ENCODE measurements around the gene TACC2.
"Not testable (repeated sequence)": the region's sequence is repeated elsewhere in the genome, so short reads cannot be mapped to it uniquely, and the experiment has no call there.

Gene TACC2

DNA sequence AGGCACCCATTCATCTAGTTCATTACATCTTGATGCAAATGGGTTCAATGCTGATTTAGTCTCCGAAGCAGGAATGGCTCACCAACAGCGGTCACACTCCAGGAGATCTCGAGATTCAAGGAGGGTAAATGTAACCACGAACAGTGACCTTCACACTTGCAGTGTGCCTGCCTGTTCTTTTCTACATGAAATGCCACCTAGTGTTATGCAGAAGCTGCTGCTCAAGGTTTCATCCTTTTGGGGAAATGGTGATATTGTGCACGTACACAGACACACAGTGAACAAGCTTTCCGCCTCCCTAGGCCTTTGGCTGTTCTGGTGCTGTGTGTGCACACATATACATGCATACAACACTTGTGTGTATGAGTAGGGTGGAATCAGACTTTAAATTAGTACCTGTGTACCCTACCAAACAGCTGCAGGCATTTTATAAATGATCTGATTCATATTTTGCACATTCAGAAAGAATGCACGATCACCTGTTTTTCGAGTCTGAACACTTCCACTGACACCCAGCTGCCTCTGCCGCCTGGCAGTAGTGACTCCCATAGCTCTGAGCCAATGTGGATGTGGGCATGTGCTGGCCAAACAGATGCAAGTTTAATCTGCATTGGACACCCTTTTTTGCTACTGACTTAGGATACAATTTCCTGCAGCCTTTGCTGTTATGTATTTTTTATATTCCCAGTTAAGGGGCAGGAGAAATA, 100.5 kb downstream of the TACC2 start:
- DNase-seq (ENCODE audit: low spot score): no peak

DNA sequence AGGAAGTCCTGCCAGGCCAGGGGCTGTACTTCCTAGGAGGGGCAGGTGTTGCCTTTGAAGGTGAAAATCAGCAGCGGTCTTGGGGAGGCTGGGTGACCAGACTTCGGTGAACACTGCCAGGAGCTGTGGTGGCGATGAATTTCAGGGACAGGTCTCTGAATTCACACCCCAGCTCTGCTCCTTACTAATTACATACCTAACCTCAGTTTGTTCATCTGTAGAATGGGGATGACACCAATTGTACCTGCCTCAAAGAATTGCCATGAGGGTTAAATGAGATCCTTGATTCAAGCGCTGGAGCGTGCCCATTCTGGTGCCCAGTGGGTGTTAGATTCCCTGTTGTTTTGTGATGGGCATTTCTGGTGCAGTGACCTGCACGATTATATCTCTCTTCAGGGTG, 102.8 kb downstream of the TACC2 start:
- DNase-seq (ENCODE audit: low spot score): no peak

DNA sequence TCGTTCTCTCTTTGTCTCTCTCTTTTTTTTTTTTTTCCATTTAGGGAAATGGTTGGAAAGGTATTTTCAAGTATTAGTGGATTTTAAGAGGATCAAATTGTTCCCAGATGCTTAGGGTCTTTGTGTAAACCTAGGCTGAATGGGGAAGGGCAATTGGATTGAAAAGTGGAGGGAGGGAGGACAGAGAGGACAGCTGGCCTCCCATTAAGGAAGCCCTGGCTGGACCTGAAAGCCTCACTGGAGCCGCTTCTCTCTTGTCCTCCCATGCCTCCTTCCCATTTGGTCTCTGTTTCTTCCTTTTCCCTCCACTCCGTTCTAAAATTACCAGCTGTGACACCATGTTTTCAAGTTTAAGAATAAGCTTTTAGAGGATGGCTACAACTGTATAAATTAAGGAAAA, 104.1 kb downstream of the TACC2 start:
- no peak for DNase-seq (ENCODE audit: low spot score)

DNA sequence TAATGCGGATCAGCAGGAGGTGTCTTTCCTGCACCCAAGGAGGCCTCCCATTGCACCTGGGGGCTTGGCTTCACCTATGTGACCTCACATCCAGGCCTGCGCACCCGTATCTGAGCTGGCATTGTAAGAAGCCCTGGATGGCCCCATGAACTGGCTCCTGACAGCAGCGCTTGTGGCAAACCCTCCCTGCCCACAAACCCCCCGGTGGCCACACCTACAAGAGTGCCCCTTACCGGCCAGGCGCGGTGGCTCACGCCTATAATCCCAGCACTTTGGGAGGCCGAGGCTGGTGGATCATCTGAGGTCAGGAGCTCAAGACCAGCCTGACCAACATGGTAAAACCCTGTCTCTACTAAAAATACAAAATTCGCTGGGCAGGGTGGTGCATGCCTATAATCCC, 107.2 kb downstream of the TACC2 start:
- DNase-seq (ENCODE audit: low spot score): not testable (repeated sequence)

DNA sequence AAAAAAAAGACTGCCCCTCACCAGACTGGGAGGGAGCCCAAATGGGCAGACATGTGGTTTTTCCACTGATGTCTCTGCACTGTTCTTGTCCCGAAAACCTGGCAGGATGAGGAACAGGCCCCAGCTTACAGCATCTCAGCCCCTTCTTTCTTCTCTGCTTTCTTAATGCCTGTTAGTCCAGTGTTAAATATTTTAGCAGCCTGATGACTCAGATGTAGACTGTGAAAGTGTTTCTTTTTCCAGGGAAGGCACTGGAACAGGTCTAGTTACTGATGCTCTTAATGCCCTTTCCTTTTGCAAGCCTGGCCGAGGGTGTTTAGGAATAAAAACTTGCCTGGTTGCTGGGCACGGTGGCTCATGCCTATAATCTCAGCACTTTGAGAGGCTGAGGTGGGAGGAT, 107.7 kb downstream of the TACC2 start:
- no peak for DNase-seq (ENCODE audit: low spot score)

DNA sequence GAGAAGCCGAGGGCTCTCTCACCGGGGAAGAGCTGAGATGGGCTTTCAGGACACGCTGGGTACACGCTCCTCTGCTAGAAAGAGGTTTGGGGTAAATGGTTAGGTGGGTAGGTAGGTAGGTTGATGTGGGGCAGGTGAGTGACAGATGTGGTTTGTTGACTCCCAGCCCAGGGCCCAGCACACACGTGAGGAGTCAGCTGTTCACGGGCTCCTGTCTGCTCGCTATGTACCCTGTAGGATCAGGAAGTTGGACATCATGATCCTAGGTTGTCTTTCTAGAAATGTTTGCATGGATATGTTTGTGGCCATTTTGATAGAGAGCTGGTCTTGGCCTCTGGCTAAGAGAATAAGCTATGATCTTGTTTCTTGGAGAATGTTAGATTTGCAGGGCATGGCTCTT, 109.0 kb downstream of the TACC2 start:
- DNase-seq (ENCODE audit: low spot score): no peak

DNA sequence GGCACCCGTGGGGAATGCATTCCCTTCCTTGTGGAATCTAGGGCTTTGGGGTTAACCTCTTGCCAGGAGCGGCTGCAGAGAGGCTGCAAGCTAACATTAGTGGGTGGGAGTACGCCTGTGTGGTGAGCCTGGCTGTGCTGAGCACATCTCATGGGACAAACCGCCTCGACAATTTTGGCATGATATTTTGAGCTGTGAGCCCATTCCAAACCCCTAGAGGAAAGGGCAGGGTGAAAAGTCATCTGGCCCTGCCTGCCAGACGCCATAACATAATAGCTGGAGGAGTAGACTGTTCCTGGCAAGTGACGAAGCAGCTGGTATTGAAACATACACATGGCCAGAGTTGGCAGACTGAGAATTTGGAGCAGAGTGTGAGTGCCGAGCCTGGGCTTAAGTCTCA, 110.0 kb downstream of the TACC2 start:
- DNase-seq (ENCODE audit: low spot score): no peak

DNA sequence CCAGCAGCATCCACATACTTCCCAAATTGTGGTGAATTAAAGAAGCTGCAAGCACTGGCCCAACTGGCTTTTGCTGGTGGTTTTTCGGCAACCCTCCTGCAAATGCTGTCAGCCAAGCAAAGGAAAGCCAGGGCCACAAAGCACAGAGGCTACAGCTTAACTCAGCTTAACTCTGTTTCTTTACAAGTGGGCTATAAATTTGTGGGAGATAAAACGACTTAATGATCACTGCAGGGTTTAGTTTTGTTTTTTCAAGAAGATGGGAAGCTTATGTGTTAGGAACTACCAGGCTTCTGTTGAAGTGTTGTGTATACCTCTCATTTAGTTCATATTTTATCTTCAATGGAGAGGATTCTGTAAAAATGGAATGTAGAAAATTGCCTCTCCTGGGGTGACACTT, 110.6 kb downstream of the TACC2 start:
- no peak for DNase-seq (ENCODE audit: low spot score)

DNA sequence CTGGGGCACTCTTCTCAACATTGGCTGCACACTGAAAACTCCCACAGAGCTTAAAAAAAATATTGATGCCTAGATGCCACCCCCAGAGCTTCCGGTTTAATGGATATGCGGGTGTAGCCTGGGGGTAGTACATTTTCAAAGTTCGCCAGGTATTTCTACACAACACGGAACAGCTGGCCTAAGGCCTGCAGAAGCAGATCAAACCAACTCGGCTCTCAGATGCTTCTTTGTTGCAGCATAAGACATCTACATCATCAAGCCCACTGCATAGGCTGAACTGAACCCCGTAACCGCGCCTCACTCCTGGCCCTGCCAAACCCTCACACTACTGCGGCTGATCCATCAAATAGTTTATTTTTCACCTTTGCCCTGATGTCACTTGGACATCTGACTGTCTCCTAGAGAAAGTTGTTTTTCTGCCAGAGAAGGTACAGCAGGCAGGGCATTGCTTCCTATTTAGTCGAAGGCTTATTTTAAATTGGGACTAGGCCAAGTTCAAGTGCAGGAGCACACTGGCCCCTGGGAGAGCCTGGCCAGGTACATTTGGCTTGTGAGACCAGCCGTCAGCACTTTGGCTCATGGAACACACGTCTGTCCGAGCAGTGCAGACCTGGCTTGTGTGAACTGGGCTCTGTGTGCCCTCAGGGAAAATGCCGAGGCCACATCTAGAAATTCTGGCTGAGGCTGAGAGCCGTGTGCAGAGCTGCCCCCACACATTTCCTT, 113.3 kb downstream of the TACC2 start:
- no peak for DNase-seq (ENCODE audit: low spot score)

DNA sequence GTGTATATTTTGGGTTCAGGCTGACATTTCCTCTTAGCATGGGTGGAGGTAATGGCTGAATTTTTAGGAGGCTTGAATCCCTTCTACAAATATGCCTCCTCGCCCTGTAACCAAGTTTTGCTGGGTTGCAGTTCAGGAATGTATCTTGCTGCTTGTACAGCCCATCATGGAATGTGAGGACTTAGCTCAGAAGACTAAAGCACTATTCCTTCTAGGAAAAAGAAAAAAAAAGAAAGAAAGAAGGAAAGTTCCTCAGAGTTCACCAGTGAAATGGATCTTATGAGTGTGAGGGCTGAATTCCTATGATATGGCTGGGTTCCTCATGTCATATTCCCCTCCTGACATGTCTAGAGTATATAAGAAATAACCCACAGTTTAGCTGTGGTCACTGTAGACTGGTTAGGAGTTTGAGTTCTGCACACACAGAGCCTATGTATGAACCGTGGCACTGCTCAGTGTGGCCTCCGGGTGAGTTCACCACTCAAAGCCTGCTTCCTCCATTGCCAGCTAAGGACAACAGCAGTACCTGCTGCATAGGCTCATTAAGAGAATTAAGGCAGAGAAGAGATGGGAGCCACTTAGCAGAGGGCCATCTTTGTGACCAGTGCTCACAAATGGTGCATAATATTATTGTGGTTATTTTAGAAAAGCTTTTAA, 114.0 kb downstream of the TACC2 start:
- DNase-seq (ENCODE audit: low spot score): no peak

DNA sequence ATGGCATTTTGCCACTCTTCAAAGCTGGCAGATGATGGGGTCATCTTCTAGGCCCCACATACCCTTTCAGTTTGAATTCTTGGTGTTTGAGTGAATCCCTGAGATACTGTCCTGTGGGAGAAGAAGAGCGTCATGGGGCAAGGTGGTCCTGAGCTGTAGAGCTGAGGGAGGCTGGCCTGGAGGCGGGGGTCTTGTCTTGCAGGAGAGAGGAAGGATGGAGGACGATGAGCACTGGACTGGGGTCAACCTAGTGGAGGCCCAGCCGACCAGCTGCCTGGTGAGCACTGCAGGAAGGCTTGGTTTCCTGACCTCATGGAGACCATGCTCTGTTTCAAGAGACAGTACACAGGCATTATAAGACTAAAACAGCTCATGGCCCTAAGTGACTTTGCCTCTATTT, 114.6 kb downstream of the TACC2 start:
- no peak for DNase-seq (ENCODE audit: low spot score)

DNA sequence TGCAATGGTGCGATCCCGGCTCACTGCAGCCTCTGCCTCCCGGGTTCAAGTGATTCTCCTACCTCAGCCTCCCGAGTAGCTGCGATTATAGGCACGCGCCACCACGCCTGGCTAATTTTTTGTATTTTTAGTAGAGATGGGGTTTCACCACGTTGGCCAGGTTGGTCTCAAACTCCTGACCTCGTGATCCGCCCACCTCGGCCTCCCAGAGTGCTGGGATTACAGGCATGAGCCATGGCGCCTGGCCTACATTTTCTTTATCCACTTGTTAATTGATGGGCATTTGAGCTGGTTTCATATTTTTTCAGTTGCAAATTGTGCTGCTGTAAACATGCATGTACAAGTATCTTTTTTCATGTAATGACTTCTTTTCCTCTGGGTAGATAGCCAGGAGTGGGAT, 119.8 kb downstream of the TACC2 start:
- not testable (repeated sequence) for DNase-seq (ENCODE audit: low spot score)

DNA sequence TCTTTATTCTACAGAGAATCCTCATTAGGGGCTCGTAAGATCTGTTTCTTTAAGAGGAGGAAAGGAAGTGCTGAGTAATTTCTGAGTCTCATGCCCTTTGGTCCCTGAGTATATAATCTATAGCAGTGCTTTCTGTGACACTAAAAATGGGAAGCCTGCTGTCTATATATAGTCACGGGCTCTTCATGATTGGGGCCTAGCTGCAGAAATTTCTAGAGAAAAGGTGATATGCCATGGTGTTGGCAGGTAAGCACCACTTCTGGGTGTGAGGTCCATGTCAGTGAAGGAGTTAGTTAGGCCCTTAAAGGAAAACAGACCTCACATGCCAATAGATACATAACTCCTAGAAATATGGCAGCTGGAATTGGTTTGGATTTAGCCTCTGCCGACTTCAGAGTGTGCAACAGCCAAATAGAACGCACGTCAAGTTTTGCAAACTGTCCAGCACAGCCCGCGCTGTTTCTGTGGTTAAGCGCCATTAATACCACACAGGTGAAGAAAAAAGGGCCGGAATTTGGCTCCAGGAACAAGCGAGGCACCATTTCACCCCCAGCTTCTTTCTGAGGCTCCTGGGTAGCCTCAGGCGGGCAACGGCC, 123.2 kb downstream of the TACC2 start:
- DNase-seq (ENCODE audit: low spot score): peak; percentile 35

DNA sequence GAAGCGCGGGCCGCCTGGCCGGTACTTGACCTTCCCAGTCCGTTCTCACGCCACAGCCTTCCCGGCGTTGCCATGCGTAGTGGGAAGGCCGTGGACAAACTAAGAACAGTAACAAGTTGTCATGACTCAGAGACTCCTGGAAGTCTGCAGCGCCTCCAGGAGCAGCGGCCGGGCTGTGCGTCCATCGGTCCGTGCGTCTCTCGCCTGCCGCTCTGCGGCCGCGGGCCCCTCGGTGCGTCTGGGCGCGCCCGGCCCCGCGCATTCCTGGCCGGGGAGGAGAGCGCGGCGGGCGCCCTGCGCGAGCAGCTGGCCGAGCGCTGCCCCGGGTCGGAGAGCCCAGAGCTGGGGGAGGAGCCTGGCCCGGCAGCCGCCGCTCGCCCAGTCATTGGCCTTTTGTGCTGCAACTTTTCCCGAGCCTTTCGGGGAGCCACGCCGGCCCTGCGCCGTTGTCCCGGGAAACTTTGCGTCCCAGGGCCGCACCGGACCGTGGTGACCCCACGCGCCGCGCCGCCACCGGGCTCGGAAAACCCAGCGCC, 123.7 kb downstream of the TACC2 start:
- DNase-seq (ENCODE audit: low spot score): peak; percentile 95

DNA sequence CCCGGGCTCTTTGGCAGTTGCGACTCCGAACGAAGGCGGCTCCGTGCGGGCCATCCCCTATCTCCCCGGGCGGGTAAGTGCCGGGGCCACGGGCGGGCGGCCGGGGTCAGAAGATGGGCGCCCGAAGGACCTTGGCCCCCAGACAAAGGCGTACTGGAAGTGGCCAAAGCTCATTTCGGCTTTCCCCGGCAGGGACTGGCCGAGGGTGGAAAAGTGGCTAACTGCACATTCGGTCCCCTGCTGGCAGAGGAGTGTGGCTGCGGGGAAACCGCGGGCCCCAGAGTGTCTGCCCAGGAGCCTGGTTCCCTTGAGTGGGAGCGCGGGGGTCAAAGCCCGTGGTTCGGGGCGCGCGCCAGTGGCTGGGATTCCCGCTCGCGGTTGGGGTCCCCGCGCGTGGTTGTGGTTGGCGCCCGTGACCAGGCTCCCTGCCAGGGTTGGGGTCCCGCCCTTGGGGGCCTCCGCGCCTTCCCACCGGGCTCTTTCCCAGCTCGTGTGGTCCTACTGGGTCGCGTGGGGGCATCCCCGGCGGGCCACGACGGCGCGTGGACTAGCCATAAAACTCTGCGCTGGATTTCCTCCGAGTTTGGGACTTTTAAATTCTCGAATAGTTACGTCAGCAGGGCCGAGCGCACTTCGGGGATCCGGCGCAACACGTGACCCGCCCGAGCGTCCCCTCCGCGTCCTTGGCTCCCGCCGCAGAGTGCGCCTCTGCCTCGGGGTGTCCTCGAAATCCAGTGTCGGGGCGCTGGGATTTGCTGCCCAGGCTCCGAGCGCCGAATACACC, 124.4 kb downstream of the TACC2 start:
- peak; percentile 89 for DNase-seq (ENCODE audit: low spot score)

DNA sequence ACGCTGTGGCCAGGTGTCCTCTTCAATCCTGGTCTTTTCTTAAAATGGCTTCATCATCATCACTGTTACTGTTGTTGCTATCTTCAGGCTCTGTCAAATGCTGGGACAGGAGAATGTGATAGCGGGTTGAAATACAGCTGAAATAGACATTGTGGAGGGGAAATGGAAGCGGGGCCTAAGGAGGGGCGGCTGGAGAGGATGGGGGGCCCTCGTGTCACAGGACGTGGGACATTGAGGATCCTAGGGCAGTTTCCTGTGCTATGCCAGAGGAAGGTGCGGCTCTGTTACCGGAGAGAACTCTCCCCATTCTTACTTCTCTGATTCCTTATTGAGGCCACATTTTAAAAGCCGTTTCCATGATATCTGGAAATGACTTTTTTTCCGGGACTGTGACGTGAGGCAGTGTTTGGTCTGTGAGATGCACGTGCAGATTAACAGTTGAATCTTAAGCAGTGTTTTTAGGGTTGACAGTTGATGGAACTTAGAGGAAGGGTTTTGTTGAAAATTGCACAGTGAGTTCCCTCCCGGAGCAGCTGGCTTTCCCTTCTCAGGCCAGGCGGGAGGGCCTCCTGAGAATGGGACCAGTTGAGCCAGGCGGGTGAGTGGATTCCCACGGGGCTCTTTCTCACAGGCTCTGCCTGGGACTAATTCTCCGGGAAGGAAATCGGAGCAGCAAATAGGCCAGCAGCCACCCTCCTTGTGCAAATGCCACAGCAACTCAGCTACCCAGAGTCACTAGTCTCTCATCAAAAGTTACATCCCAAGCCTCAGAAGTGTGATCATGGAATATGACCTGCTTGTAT, 125.2 kb downstream of the TACC2 start:
- peak; percentile 39 for DNase-seq (ENCODE audit: low spot score)

DNA sequence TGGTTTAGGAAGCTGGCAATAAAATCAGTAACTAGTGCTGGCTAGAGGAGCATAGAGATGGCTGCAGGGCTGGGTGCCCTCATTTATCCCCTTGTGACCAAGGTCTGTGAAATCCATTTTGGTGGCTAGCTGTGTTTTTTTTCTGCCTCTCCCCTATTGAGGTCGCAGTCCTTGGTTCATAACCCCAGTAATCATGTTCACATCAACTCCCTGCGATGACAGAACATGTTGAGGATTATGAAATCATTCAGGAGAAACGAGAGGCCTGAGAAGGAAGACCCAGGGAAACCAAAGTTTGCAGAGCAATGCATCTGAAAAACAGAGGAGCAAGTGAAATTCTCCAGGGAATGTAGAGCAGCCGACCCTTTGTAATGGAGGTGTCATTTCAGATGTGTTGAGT, 126.9 kb downstream of the TACC2 start:
- DNase-seq (ENCODE audit: low spot score): no peak

DNA sequence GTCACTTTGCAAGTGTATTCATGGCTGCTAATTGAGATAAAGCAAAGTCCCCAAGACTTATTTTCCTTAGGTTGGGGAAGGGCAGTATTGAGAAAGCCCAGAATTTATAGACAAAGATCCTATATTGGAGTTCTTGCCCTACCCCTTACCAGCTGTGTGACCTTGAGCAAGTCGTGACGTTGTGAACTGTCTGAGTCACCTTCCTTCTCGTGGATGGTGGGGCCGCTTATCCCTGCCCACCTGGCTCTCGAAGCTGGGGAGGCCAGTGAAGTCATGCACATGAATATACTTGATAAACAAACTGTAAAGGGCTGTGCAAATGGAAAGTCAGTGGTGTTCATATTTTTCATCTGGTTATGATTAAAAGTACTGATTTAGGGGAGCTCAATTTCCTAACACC, 127.4 kb downstream of the TACC2 start:
- DNase-seq (ENCODE audit: low spot score): no peak

DNA sequence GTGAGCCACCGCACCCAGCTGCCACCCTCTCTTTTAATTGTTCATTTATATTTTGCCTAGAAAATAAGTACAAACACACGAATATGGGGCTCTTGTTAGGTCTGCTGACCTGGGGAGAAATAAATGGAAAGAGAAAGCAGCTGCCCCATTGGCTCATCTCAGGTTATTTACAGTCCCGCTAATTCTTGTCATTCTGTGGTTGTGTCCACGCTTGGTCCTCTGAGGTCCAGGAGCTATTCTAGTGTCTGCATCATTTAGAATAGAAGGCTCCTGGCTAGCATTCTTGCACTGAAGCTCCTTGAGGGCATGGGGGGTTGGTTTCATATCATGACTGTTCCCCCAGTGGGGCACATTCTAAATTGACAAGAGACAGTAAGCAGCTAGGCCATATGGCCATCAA, 128.5 kb downstream of the TACC2 start:
- no peak for DNase-seq (ENCODE audit: low spot score)

DNA sequence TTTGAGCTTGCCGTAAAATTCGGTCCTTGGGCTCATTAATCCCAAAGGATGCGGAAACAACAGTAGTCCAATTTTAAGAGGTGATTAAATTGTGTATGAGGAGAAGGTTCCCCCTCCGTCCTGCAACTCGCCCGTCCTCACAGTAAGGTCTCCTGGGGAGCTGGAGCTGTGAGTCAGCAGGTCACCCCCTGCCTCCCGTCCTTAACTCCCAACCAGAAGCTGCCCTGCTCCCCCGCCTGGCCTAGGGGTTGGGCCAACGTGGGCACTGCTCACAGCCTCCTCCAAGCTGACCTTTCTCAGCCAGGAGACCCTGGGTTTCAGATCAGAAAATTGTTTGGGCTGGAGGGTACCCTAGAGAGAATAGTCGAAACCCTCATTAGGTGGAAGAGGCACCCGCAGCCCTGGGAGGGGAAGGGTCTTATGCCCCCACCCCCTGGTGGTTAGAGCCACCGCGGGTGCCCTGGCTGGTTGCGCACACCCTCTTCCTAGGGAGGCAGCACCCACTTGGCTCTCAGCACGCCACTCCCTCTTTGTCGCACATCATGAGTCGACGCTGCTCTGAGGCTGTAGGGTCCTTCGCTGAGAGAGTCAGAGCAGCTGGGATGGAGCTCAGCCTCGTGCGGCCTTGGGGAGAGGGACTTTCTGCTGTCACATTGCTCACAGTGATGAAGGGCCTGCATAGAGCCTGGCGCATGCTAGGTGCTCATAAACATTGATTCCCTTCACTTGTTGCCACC, 131.2 kb downstream of the TACC2 start:
- DNase-seq (ENCODE audit: low spot score): no peak

Measured in GM03348 (cell line).